KMS-11 (cell line): Measurements from ENCODE around the gene CEP63.

ENCODE experiments used
- H2AFZ ChIP-seq: fragments of 200-600 bp; sonication (generic); 2 replicates; pipeline ENCODE4 v1.6.1; 2016; ENCODE audit warnings: antibody characterized with exemption, mixed run types, low read depth
- H3K27ac ChIP-seq: fragments of 200-600 bp; sonication (generic); 2 replicates; pipeline ENCODE4 v1.6.1; 2016; ENCODE audit warnings: mild to moderate bottlenecking, mixed run types
- H3K27me3 ChIP-seq: fragments of 200-600 bp; sonication (generic); 2 replicates; pipeline ENCODE4 v1.6.1; 2017; ENCODE audit warnings: mild to moderate bottlenecking, low read depth, mixed run types, moderate library complexity; ENCODE audit not compliant: insufficient read depth
- H3K36me3 ChIP-seq: fragments of 200-600 bp; sonication (generic); 2 replicates; pipeline ENCODE4 v1.6.1; 2017; ENCODE audit warnings: mild to moderate bottlenecking, mixed run types; ENCODE audit not compliant: insufficient read depth
- H3K4me1 ChIP-seq: fragments of 200-600 bp; sonication (generic); 2 replicates; pipeline ENCODE4 v1.6.1; 2016; ENCODE audit warnings: mild to moderate bottlenecking, low read depth, mixed run types; ENCODE audit not compliant: poor library complexity, severe bottlenecking
- H3K4me2 ChIP-seq: fragments of 200-600 bp; sonication (generic); 2 replicates; pipeline ENCODE4 v1.7.0; 2016; ENCODE audit warnings: mild to moderate bottlenecking, mixed run types
- H3K4me3 ChIP-seq: fragments of 200-600 bp; sonication (generic); IDR thresholded peaks from 2 replicates; pipeline ENCODE4 v1.6.1; 2017; ENCODE audit warnings: low read depth, low read length, mixed read lengths; ENCODE audit not compliant: insufficient read depth
- H3K79me2 ChIP-seq: fragments of 200-600 bp; sonication (generic); 2 replicates; pipeline ENCODE4 v1.6.1; 2016; ENCODE audit warnings: low read depth, mixed run types; ENCODE audit not compliant: insufficient read depth
- H3K9ac ChIP-seq: fragments of 200-600 bp; sonication (generic); 2 replicates; pipeline ENCODE4 v1.6.1; 2016; ENCODE audit warnings: mild to moderate bottlenecking, mixed run types
- H4K20me1 ChIP-seq: fragments of 200-600 bp; sonication (generic); 2 replicates; pipeline ENCODE4 v1.6.1; 2016; ENCODE audit warnings: mild to moderate bottlenecking, mixed run types; ENCODE audit not compliant: insufficient read depth
- CTCF ChIP-seq: fragments of 200-600 bp; sonication (generic); conservative IDR thresholded peaks from 2 replicates; pipeline ENCODE4 v1.6.1; 2017; ENCODE audit warnings: low read depth, mild to moderate bottlenecking, antibody characterized with exemption, low read length, moderate library complexity, mixed read lengths

CEP63 gene

GRCh38 chr3:134480546-134480945 lies 5.3 kb upstream of the CEP63 start:
- Histone ChIP-seq H3K4me1 (peaks cover 6% of the 10 kb centered on the region), H3K79me2 (peaks cover 16% of the 10 kb centered on the region; the same call in 1 of the 2 replicates), H3K4me3 (no peak overlapping the region), H3K9ac (no peak overlapping the region), H4K20me1 (no peaks in the 10 kb centered on the region), H3K27ac (no peak overlapping the region), H2AFZ (no peak overlapping the region), H3K27me3 (no peaks in the 10 kb centered on the region), H3K36me3 (0 out of 2 replicates have a peak, but pooled peaks cover 6% of the 10 kb centered on the region), H3K4me2 (no peak overlapping the region)
- no peak for TF ChIP-seq CTCF

- Histone ChIP-seq H3K4me1 (peaks cover 6% of the 10 kb centered on the region), H3K27me3 (no peaks in the 10 kb centered on the region), H3K79me2 (peaks cover 16% of the 10 kb centered on the region; the same call in 1 of the 2 replicates), H2AFZ (no peak overlapping the region), H3K4me2 (no peak overlapping the region), H3K36me3 (0 out of 2 replicates have a peak, but pooled peaks cover 6% of the 10 kb centered on the region), H3K4me3 (no peak overlapping the region), H3K27ac (no peak overlapping the region), H3K9ac (no peak overlapping the region), H4K20me1 (no peaks in the 10 kb centered on the region)
- no peak for TF ChIP-seq CTCF
These were observed 4.7 kb upstream of the CEP63 start for GRCh38 chr3:134481166-134481565.

- Histone ChIP-seq H3K9ac (no peak overlapping the region), H3K27ac (no peak overlapping the region)
These were observed 3.2 kb upstream of the CEP63 start for GRCh38 chr3:134482622-134483021.

GRCh38 chr3:134483195-134483900 lies 2.5 kb upstream of the CEP63 start:
- H3K27me3 ChIP-seq: no peaks in the 10 kb centered on the region
- H3K36me3 ChIP-seq: 0 out of 2 replicates have a peak, but pooled peaks cover 6% of the 10 kb centered on the region
- H3K4me1 ChIP-seq: peaks cover 17% of the 10 kb centered on the region
- no peak overlapping the region for H2AFZ ChIP-seq
- peaks cover 35% of the 10 kb centered on the region for H3K79me2 ChIP-seq
- TF ChIP-seq CTCF: no peak
- H4K20me1 ChIP-seq: no peaks in the 10 kb centered on the region
- no peak overlapping the region for H3K27ac ChIP-seq
- H3K4me2 ChIP-seq: no peak overlapping the region; the same call in 1 of the 2 replicates
- no peak overlapping the region for H3K9ac ChIP-seq
- H3K4me3 ChIP-seq: no peak overlapping the region

More at GRCh38 chr3:134482622-134483021, 3.2 kb upstream of the CEP63 start:
- Histone ChIP-seq H2AFZ (no peak overlapping the region), H3K36me3 (0 out of 2 replicates have a peak, but pooled peaks cover 6% of the 10 kb centered on the region), H3K79me2 (peaks cover 29% of the 10 kb centered on the region), H3K4me1 (peaks cover 12% of the 10 kb centered on the region), H3K4me3 (no peak overlapping the region), H3K27me3 (no peaks in the 10 kb centered on the region), H4K20me1 (no peaks in the 10 kb centered on the region), H3K4me2 (no peak overlapping the region)
- TF ChIP-seq CTCF: no peak
